Occipital lobe (tissue), 2 donors: ENCODE data around the gene FRYL. TPM values are rescaled to one million over a fixed set of nuclear protein-coding genes. Genes with fewer than 3 reads are reported as not detected.
"Not testable (repeated sequence)": the region's sequence is repeated elsewhere in the genome, so short reads cannot be mapped to it uniquely, and the experiment has no call there.

Experiments used
- DNase-seq: peaks from one replicate; lab custom pipeline; 2025; lab: John Stamatoyannopoulos, UW
- total RNA-seq: library from RNA; depleted of rRNA; stranded (reverse); fragments of >200 nt; gene quantifications from one replicate; pipeline ENCODE4 v1.2.3, GENCODE V29; 2014

FRYL gene
- total RNA-seq, 1 donor from 2014 or later: 94.1 TPM

- DNase-seq: no peak
Measured at GRCh38 chr4:48786549-48786948, 6.5 kb upstream of the FRYL start.

- no peak for DNase-seq
Measured at GRCh38 chr4:48785302-48785701, 5.2 kb upstream of the FRYL start.

- DNase-seq: no peak
Measured at GRCh38 chr4:48781968-48782367, 1.9 kb upstream of the FRYL start.

GRCh38 chr4:48780865-48781214 is 761 bp upstream of the FRYL start:
- no peak for DNase-seq

GRCh38 chr4:48779095-48779997 is 733 bp downstream of the FRYL start:
- peak; percentile 55 for DNase-seq

GRCh38 chr4:48778431-48779094 is 1.5 kb downstream of the FRYL start:
- DNase-seq: no peak

GRCh38 chr4:48777739-48778138 is 2.3 kb downstream of the FRYL start:
- DNase-seq: no peak

- no peak for DNase-seq
Measured at GRCh38 chr4:48774760-48775710, 5.0 kb downstream of the FRYL start.

- DNase-seq: no peak
Measured at GRCh38 chr4:48772556-48772955, 7.5 kb downstream of the FRYL start.

GRCh38 chr4:48767055-48767929 is 12.8 kb downstream of the FRYL start:
- DNase-seq: no peak

- no peak for DNase-seq
Measured at GRCh38 chr4:48766131-48766792, 13.8 kb downstream of the FRYL start.

GRCh38 chr4:48762408-48762807 is 17.7 kb downstream of the FRYL start:
- DNase-seq: no peak

- DNase-seq: no peak
Measured at GRCh38 chr4:48761286-48761685, 18.8 kb downstream of the FRYL start.

GRCh38 chr4:48758703-48759102 is 21.4 kb downstream of the FRYL start:
- not testable (repeated sequence) for DNase-seq

GRCh38 chr4:48756689-48757220 is 23.3 kb downstream of the FRYL start:
- no peak for DNase-seq

GRCh38 chr4:48755281-48755680 is 24.8 kb downstream of the FRYL start:
- DNase-seq: no peak

GRCh38 chr4:48753159-48753558 is 26.9 kb downstream of the FRYL start:
- no peak for DNase-seq

GRCh38 chr4:48752726-48753125 is 27.4 kb downstream of the FRYL start:
- DNase-seq: no peak

- DNase-seq: no peak
Measured at GRCh38 chr4:48752246-48752645, 27.8 kb downstream of the FRYL start.
